GM19023 (cell line): ENCODE results near the gene CALML3.

Source experiments
- ATAC-seq: cut with Tn5 transposase; IDR thresholded peaks from one replicate; pipeline ENCODE4 v1.9.1; 2021; ENCODE audit warnings: mild to moderate bottlenecking, moderate library complexity; ENCODE audit not compliant: unreplicated experiment

The CALML3 gene

GRCh38 chr10:5506246-5506645 lies 18.5 kb upstream of the CALML3 start:
- no peak for ATAC-seq

- no peak for ATAC-seq
Observed at GRCh38 chr10:5506751-5507648, 17.8 kb upstream of the CALML3 start.

GRCh38 chr10:5507649-5508131 lies 17.1 kb upstream of the CALML3 start:
- no peak for ATAC-seq

GRCh38 chr10:5508161-5508604 lies 16.6 kb upstream of the CALML3 start:
- ATAC-seq, result no peak

GRCh38 chr10:5508786-5509185 lies 16.0 kb upstream of the CALML3 start:
- ATAC-seq, result no peak

GRCh38 chr10:5509236-5509635 lies 15.5 kb upstream of the CALML3 start:
- no peak for ATAC-seq

- no peak for ATAC-seq
Observed at GRCh38 chr10:5509691-5510090, 15.1 kb upstream of the CALML3 start.

- ATAC-seq, result no peak
Observed at GRCh38 chr10:5510281-5511072, 14.3 kb upstream of the CALML3 start.

GRCh38 chr10:5511231-5511884 lies 13.4 kb upstream of the CALML3 start:
- ATAC-seq, result no peak

GRCh38 chr10:5511885-5512280 lies 12.9 kb upstream of the CALML3 start:
- no peak for ATAC-seq

GRCh38 chr10:5512331-5512730 lies 12.4 kb upstream of the CALML3 start:
- ATAC-seq, result no peak

GRCh38 chr10:5512881-5513612 lies 11.7 kb upstream of the CALML3 start:
- ATAC-seq, result no peak

GRCh38 chr10:5514226-5514850 lies 10.4 kb upstream of the CALML3 start:
- ATAC-seq, result no peak

- no peak for ATAC-seq
Observed at GRCh38 chr10:5515948-5516761, 8.6 kb upstream of the CALML3 start.

GRCh38 chr10:5517546-5517945 lies 7.2 kb upstream of the CALML3 start:
- no peak for ATAC-seq

GRCh38 chr10:5518143-5518542 lies 6.6 kb upstream of the CALML3 start:
- ATAC-seq, result no peak

- no peak for ATAC-seq
Observed at GRCh38 chr10:5519054-5519453, 5.7 kb upstream of the CALML3 start.

- no peak for ATAC-seq
Observed at GRCh38 chr10:5522913-5523560, 1.7 kb upstream of the CALML3 start.
